Liver (tissue), 3 donors: ENCODE results near the gene SEC14L6.

Experiments
- CTCF ChIP-seq: fragments of 150-350 bp; IDR thresholded peaks from 2 replicates; pipeline ENCODE4 v1.5.1; 2017; ENCODE audit warnings: improper control_type of control experiment, low read depth, low read length; ENCODE audit not compliant: missing input control
- GABPA ChIP-seq, 2 donors: IDR thresholded peaks in 1 of 2; conservative IDR thresholded peaks in 1 of 2; 2 replicates each; pipeline ENCODE4 v1.6.1; 2016; ENCODE audit warnings: antibody characterized with exemption in 2 of 2, mild to moderate bottlenecking in 1 of 2, moderate library complexity in 1 of 2
- JUND ChIP-seq, 2 donors: IDR thresholded peaks; 2 replicates each; pipeline ENCODE4 v1.6.1; 2016; ENCODE audit warnings: antibody characterized with exemption in 2 of 2
- TAF1 ChIP-seq: conservative IDR thresholded peaks from 2 replicates; pipeline ENCODE4 v1.6.1; 2016; ENCODE audit warnings: antibody characterized with exemption, mild to moderate bottlenecking
- ZBTB33 ChIP-seq: IDR thresholded peaks from 2 replicates; pipeline ENCODE4 v1.6.1; 2016; ENCODE audit warnings: antibody characterized with exemption
- donor health status: healthy.
- donor health status: healthy.

- TF ChIP-seq CTCF (no peak), GABPA (IDR thresholded peaks at IDR 0.05 in 1 of 2, conservative IDR thresholded peaks at IDR 0.05 in 1 of 2) (no peak), ZBTB33 (no peak), TAF1 (no peak), JUND (IDR thresholded peaks at IDR 0.05) (no peak)
Measured at GRCh38 chr22:30591191-30591587, 44.6 kb upstream of the SEC14L6 start.
